ENCODE measurements around the gene REXO4. TPM values are rescaled to one million over a fixed set of nuclear protein-coding genes. Genes with fewer than 3 reads are reported as not detected.
A peak's percentile ranks its signal among the peaks of the same experiment; 100 is the strongest.

The REXO4 gene
- total and polyA plus RNA-seq, 2 experiments from 2014 or later, result 31.1 to 36.3 TPM

DNA sequence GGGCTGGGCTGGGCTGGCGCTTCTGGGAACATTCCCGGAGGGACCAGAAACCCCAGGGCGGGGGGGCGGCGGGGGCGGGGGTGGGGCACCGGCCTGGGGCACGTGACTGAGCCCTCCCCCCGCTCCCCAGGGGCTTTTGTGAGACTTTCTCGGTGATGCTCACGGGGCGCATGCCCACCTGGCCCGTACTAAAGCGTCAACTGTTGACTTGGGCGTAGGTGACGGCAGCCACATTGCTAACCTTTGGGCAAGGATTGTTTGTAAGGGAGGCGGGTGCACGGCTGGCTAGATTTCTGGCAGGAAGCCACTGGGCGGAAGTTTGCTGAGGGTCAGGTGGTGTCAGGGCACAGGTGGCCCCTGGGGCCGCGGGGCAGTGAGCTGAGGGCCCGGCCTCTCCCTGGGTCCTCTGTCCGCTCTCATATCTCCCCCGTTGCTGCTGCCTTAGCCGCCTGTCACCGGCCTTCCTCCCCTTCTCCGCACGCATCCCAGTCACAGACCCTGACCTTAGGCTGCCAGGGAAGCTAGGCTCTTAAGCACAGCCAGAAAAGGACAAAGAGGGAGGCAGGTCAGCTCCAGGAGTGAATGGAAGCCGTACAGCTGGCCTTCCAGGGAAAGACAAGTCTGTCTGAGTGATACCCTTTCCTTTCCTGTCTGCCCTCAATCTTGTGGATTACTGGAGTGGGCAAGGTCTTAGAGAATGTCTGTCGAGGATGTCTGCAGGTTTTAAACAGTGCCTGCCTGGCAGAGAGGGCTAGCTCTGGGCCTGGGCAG is 42.8 kb upstream of the REXO4 start:
- H3K4me1 ChIP-seq (ENCODE audit: insufficient read depth), result peaks cover 15% of the 10 kb centered on the region; the same call in 1 of the 2 replicates
- H3K36me3 ChIP-seq (ENCODE audit: insufficient read depth), result no peaks in the 10 kb centered on the region
- peaks cover 13% of the 10 kb centered on the region; the same call in 1 of the 2 replicates for H3K79me2 ChIP-seq (replicated peaks; ENCODE audit: insufficient read depth)
- H3K4me2 ChIP-seq, result peak overlapping the region; percentile 87
- peak; percentile 9 for ATAC-seq
- H3K4me3 Mint-ChIP-seq, result peak overlapping the region; percentile 91
- 0 out of 2 replicates have a peak, but pooled peaks cover 6% of the 10 kb centered on the region for H3F3A ChIP-seq (replicated peaks; ENCODE audit: low read depth)
- peaks cover 3% of the 10 kb centered on the region; the same call in 1 of the 3 replicates for H3K36me3 Mint-ChIP-seq (ENCODE audit: low read depth)
- H3K27me3 Mint-ChIP-seq (ENCODE audit: insufficient read depth, low read depth, poor library complexity), result peaks cover 16% of the 10 kb centered on the region
- H3K4me1 Mint-ChIP-seq, result peaks cover 21% of the 10 kb centered on the region
- TF ChIP-seq JUNB (IDR thresholded peaks at IDR 0.05; ENCODE audit: unreplicated experiment) (no peak), POLR2AphosphoS5 (IDR thresholded peaks at IDR 0.05; ENCODE audit: low read depth) (no peak; the same call in 1 of the 2 replicates), EZH2phosphoT487 (IDR thresholded peaks at IDR 0.05; ENCODE audit: unreplicated experiment) (no peak), ZNF114 (CRISPR knock-in tag; IDR thresholded peaks at IDR 0.05) (no peak)
- TF ChIP-seq, protein P1, sequence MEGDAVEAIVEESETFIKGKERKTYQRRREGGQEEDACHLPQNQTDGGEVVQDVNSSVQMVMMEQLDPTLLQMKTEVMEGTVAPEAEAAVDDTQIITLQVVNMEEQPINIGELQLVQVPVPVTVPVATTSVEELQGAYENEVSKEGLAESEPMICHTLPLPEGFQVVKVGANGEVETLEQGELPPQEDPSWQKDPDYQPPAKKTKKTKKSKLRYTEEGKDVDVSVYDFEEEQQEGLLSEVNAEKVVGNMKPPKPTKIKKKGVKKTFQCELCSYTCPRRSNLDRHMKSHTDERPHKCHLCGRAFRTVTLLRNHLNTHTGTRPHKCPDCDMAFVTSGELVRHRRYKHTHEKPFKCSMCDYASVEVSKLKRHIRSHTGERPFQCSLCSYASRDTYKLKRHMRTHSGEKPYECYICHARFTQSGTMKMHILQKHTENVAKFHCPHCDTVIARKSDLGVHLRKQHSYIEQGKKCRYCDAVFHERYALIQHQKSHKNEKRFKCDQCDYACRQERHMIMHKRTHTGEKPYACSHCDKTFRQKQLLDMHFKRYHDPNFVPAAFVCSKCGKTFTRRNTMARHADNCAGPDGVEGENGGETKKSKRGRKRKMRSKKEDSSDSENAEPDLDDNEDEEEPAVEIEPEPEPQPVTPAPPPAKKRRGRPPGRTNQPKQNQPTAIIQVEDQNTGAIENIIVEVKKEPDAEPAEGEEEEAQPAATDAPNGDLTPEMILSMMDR (conservative IDR thresholded peaks at IDR 0.05; ENCODE audit: low read depth in 2 of 2), result no peak
- TF ChIP-seq, protein P2, sequence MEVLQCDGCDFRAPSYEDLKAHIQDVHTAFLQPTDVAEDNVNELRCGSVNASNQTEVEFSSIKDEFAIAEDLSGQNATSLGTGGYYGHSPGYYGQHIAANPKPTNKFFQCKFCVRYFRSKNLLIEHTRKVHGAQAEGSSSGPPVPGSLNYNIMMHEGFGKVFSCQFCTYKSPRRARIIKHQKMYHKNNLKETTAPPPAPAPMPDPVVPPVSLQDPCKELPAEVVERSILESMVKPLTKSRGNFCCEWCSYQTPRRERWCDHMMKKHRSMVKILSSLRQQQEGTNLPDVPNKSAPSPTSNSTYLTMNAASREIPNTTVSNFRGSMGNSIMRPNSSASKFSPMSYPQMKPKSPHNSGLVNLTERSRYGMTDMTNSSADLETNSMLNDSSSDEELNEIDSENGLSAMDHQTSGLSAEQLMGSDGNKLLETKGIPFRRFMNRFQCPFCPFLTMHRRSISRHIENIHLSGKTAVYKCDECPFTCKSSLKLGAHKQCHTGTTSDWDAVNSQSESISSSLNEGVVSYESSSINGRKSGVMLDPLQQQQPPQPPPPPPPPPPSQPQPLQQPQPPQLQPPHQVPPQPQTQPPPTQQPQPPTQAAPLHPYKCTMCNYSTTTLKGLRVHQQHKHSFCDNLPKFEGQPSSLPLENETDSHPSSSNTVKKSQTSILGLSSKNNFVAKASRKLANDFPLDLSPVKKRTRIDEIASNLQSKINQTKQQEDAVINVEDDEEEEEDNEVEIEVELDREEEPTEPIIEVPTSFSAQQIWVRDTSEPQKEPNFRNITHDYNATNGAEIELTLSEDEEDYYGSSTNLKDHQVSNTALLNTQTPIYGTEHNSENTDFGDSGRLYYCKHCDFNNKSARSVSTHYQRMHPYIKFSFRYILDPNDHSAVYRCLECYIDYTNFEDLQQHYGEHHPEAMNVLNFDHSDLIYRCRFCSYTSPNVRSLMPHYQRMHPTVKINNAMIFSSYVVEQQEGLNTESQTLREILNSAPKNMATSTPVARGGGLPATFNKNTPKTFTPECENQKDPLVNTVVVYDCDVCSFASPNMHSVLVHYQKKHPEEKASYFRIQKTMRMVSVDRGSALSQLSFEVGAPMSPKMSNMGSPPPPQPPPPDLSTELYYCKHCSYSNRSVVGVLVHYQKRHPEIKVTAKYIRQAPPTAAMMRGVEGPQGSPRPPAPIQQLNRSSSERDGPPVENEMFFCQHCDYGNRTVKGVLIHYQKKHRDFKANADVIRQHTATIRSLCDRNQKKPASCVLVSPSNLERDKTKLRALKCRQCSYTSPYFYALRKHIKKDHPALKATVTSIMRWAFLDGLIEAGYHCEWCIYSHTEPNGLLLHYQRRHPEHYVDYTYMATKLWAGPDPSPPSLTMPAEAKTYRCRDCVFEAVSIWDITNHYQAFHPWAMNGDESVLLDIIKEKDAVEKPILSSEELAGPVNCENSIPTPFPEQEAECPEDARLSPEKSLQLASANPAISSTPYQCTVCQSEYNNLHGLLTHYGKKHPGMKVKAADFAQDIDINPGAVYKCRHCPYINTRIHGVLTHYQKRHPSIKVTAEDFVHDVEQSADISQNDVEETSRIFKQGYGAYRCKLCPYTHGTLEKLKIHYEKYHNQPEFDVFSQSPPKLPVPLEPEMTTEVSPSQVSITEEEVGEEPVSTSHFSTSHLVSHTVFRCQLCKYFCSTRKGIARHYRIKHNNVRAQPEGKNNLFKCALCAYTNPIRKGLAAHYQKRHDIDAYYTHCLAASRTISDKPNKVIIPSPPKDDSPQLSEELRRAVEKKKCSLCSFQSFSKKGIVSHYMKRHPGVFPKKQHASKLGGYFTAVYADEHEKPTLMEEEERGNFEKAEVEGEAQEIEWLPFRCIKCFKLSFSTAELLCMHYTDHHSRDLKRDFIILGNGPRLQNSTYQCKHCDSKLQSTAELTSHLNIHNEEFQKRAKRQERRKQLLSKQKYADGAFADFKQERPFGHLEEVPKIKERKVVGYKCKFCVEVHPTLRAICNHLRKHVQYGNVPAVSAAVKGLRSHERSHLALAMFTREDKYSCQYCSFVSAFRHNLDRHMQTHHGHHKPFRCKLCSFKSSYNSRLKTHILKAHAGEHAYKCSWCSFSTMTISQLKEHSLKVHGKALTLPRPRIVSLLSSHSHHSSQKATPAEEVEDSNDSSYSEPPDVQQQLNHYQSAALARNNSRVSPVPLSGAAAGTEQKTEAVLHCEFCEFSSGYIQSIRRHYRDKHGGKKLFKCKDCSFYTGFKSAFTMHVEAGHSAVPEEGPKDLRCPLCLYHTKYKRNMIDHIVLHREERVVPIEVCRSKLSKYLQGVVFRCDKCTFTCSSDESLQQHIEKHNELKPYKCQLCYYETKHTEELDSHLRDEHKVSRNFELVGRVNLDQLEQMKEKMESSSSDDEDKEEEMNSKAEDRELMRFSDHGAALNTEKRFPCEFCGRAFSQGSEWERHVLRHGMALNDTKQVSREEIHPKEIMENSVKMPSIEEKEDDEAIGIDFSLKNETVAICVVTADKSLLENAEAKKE (CRISPR knock-in tag; IDR thresholded peaks at IDR 0.05), result no peak
- H3K9me2 ChIP-seq (ENCODE audit: insufficient read depth), result no peaks in the 10 kb centered on the region
- peak overlapping the region; percentile 92 for H3K27ac ChIP-seq (ENCODE audit: low read depth)
- peak overlapping the region; percentile 95 for H3K27ac Mint-ChIP-seq
- H4K20me1 ChIP-seq (replicated peaks; ENCODE audit: insufficient read depth), result no peaks in the 10 kb centered on the region
- H3K27me3 ChIP-seq (ENCODE audit: insufficient read depth), result no peaks in the 10 kb centered on the region
- peak overlapping the region; percentile 80 for H3K4me3 ChIP-seq
- DNase-seq (ENCODE audit: low spot score), result peak; percentile 79
- H2AFZ ChIP-seq, result 0 out of 2 replicates have a peak overlapping the region, but pooled peaks have one; percentile 38
- H3K9me3 Mint-ChIP-seq, result no peaks in the 10 kb centered on the region

Measured in GM23338 (cell line).